ENCODE results near the gene PARP11.
"Not testable (repeated sequence)": the region's sequence is repeated elsewhere in the genome, so short reads cannot be mapped to it uniquely, and the experiment has no call there.

The PARP11 gene

GRCh38 chr12:3882896-3883564, 9.8 kb upstream of the PARP11 start:
- no peak for DNase-seq (ENCODE audit: low read depth in 2 of 2)

- no peak for DNase-seq (ENCODE audit: low read depth in 2 of 2)
These were observed 9.2 kb upstream of the PARP11 start for GRCh38 chr12:3882406-3882805.

- DNase-seq (ENCODE audit: low read depth in 2 of 2): no peak
These were observed 8.2 kb upstream of the PARP11 start for GRCh38 chr12:3881281-3881950.

DNA sequence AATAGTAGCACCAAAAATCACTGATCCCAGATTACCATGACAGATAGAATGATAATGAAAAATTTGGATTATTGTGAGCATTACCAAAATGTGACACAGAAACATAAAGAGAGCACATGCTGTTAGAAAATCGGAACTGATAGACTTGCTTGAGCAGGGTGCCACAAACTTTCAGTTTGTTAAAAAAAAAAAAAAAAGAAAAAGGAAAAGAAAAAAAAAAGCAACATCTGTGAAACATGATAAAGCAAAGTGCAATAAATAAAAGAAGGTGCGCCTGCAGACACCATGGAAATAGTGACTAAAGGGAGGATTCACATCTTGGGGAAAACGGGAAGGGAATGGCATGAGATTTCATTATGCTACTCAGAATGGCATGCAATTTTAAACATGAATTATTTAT, 6.6 kb upstream of the PARP11 start:
- DNase-seq (ENCODE audit: low read depth in 2 of 2): no peak

- no peak for DNase-seq (ENCODE audit: low read depth in 2 of 2)
These were observed 1.8 kb downstream of the PARP11 start for GRCh38 chr12:3871356-3871755.

DNA sequence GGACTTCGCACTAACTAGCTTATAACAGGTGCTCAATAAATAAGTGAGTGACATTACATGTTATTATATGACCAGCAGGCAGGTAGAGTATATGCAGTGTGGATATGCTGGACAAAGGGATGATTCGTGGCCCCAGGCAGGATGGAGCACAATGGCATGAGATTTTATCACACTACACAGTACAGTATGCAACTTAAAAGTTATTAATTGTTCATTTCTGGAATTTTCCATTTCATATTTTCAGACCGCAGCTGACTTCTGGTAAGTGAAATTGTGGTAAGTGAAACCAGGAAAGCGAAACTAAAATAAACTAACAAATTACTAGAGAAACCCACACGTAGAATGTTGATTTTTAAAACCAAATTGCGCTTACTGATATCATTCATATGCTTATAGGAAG, 3.3 kb downstream of the PARP11 start:
- DNase-seq (ENCODE audit: low read depth in 2 of 2): no peak

- no peak for DNase-seq (ENCODE audit: low read depth in 2 of 2)
These were observed 3.8 kb downstream of the PARP11 start for GRCh38 chr12:3869433-3869832.

DNA sequence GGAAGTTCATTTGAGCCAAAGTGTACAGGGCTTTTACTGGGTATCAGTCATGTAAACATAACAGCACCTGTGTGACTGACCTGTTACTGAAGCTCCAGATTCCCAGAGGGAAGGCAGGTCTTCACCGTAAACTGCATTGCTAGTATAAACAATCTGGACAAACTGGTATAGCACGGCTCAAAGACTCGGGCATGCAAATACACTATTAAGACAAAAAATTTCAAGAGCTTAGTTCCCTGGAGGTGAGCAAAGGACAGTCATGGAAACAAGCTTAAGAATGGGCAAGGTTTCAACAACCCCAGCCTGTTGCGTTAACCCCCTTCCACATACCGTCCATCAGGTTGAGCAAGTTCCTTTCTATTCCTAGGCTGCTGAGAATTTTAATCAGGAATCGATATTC, 9.4 kb downstream of the PARP11 start:
- no peak for DNase-seq (ENCODE audit: low read depth in 2 of 2)

DNA sequence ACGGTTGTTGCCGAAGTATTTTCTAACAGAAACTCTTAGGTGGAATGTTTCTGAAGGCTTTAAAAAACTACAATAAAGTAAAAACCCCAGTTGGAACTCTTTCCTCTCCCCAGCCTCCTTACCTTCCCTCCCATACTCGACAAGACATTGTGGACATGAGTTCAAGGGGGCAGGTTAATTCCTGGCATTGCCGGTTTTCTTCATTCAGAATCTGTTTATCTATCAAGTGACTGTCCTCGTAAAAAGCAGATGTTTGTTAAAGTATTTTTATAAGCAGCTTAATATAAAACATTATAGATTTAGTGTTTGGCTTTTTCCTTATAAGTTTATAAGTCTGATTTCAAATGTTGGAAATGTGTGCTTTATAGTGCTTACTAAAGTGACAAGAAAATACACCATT, 30.7 kb downstream of the PARP11 start:
- DNase-seq (ENCODE audit: low read depth in 2 of 2): no peak

GRCh38 chr12:3841783-3842182, 31.4 kb downstream of the PARP11 start:
- DNase-seq (ENCODE audit: low read depth in 2 of 2): no peak

DNA sequence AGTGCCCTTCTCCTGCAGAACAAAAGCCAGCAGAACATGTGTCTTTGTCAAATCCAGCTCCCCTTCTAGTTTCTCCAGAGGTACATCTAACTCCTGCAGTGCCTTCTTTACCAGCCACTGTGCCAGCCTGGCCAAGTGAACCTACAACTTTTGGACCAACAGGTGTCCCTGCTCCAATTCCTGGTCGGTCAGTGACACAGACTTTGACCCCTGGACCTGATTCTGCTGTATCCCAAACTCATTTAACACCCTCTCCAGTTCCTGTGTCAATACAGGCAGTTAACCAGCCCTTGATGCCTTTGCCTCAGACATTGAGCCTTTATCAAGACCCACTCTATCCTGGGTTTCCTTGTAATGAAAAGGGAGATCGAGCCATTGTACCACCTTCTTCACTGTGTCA, 32.4 kb downstream of the PARP11 start:
- not testable (repeated sequence) for DNase-seq (ENCODE audit: low read depth in 2 of 2)

GRCh38 chr12:3839745-3840144, 33.5 kb downstream of the PARP11 start:
- DNase-seq (ENCODE audit: low read depth in 2 of 2): not testable (repeated sequence)

DNA sequence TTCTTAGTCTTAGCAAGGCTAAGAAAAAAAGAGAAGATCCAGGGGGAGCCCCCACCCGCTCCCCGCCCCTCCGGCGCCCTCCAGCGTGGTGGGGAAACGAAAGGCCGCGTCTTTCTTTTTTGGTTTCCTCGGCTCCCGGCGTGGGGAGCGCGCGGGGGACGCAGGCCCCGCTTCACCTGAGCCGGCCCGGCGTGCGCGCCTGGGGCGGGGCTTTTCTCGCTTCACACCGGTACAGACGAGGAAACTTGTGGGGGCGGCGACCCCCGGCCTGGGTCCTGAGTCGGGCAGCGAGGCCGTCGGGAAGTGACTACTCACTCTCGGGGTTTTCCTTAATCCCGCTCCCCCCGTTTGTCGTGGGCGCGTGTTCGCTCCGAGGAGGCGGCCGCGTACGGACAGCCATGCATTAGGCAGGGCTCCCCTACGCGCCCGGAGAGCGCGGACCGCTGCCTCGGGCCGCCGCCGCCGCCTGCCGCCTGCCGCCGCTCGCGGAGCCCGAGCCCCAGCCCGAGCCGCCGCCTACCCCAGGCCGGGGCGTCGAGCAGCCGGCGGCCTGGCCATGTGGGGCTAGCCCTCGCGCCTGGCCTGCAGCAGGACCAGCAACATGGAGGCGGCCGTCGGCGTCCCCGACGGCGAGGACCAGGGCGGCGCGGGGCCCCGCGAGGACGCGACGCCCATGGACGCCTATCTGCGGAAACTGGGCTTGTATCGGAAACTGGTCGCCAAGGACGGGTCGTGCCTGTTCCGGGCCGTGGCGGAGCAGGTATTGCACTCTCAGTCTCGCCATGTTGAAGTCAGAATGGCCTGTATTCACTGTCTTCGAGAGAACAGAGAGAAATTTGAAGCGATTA, 34.3 kb downstream of the PARP11 start:
- DNase-seq (ENCODE audit: low read depth in 2 of 2): peak; percentile 10 to 32

GRCh38 chr12:3838076-3838475, 35.1 kb downstream of the PARP11 start:
- no peak for DNase-seq (ENCODE audit: low read depth in 2 of 2)

DNA sequence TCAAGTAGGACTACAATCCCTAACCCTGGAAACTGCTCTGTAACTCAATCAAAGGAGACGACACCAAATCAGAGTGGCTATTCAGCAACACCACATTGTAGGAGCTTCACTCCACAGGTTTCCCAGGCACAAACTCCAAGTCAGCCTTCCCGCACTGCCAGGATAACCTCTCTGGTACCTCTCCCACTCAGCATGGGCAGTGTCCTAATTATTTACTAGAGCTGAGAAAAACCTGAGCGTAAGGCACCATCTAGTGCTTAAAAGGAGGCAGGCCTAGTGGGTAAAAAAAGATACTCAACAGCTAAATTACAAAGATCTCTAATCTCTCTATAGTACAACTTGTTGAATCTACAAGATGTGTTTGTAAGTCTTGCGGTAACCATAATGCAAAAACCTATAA, 36.1 kb downstream of the PARP11 start:
- DNase-seq (ENCODE audit: low read depth in 2 of 2): no peak

DNA sequence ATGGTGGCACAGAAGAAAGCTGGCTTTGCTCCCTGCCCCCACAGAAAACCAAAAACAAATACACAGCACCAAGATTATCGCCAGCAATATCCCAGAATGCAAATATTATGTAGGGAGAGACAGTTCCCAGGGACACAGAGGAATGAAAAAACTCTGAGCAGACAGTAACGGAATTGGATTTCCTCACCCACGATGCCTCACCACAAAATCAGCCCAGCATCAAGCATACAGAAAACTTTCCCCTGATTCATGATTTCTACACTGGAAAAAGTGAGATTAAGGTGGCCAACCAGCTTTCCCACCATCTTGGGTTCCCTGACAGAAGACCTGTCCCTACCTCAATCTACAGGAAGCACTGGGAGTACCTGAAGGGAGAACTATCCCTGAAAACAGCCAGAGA, 36.6 kb downstream of the PARP11 start:
- no peak for DNase-seq (ENCODE audit: low read depth in 2 of 2)

DNA sequence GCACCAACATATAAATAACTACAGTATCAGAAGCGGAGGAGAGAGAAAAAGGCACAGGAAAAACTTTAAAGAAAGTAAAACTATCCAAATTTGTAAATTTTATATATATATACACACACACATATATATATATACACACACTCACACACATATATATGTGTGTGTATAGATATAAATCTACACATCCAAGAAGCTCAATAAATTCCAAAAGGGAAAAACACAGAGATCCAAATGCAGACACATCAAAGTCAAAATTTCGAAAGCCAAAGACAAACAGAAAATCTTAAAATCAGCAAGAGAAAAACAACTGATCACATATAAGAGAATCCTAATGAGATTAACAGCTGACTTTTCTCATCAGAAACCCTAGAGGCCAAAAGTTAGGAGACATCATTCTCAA, 37.3 kb downstream of the PARP11 start:
- no peak for DNase-seq (ENCODE audit: low read depth in 2 of 2)

DNA sequence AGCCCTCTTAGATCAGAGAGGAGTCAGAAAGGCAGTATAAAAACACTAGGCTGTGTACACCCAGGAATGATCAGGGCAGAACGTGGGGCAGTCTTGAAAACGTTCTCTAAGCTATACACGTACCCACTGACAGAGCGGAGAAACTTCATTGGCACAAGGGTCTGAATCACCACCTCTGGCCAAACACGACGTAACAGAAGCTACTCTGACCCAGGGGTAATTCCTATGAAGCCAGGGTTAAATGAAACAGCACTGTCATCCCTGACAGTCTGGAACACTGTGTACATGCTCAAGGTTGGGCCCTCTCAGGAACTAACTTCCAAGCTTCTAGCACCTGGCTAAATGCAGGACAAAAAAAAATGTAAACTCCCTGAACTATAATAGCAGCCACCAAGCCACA, 38.4 kb downstream of the PARP11 start:
- DNase-seq (ENCODE audit: low read depth in 2 of 2): no peak

GRCh38 chr12:3833670-3834310, 39.4 kb downstream of the PARP11 start:
- DNase-seq (ENCODE audit: low read depth in 2 of 2): no peak

- DNase-seq (ENCODE audit: low read depth in 2 of 2): no peak
These were observed 40.5 kb downstream of the PARP11 start for GRCh38 chr12:3832738-3833137.

GRCh38 chr12:3828888-3829287, 44.3 kb downstream of the PARP11 start:
- DNase-seq (ENCODE audit: low read depth in 2 of 2): no peak

DNA sequence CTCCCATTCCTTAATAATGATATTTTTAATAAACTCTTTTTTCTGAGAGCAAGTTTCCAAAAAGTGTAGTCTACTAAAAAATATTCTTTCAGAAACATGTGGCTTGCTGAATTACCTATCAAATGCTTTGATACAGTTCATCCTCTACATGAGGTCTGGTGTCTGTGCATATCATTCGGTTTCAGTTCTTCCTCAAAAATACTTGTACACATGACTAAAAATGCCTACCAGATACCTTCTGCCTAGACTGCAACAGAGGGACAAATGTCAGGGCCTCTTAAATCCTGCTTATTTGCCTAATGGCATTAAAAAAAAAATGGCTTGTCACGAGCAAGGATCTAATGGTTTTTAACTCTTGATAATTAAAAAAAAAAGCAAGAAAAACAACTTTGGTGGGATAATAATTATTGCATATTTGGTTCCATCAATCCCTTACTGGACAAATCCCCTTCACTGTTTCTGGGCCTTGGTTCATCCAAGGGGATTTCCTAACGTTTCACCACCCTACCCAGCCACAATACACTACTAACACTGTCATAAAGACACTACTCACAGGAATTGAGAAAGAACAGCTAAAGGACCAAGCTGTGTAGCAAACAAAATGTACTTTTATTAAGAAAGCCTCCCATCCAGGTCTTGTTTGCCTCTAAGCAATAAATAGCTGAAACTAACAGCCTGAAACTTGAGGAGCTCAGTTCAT, 45.7 kb downstream of the PARP11 start:
- no peak for DNase-seq (ENCODE audit: low read depth in 2 of 2)

Data from stimulated activated CD8-positive, alpha-beta memory T cell treated with anti-CD3 and anti-CD28 coated beads, Interleukin-15, amount 100 ng/mL, for 4 hours (primary cell).